GM19463 (cell line): ENCODE results near the gene CCT4.
"Not testable (repeated sequence)": the region's sequence is repeated elsewhere in the genome, so short reads cannot be mapped to it uniquely, and the experiment has no call there.

Experiments used
- ATAC-seq: cut with Tn5 transposase; IDR thresholded peaks from one replicate; pipeline ENCODE4 v1.9.1; 2021; ENCODE audit warnings: mild to moderate bottlenecking, moderate library complexity; ENCODE audit not compliant: unreplicated experiment

CCT4 gene

DNA sequence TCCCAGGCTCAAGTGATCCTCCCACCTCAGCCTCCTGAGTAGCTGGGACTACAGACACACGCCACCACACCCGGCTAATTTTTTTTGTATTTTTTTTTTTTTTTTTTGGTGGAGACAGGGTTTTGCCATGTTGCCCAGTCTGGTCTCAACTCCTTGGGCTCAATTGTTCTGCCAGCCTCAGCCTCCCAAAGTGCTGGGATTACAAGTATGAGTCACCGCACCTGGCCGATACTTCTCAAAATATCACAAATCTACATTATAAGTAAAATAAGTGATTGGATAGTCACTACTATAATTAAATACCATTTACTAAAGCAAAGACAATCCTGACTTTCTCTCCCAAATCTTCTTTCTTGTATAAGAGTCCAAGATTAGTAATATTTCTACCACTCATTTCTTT, 9.1 kb downstream of the CCT4 start:
- not testable (repeated sequence) for ATAC-seq

DNA sequence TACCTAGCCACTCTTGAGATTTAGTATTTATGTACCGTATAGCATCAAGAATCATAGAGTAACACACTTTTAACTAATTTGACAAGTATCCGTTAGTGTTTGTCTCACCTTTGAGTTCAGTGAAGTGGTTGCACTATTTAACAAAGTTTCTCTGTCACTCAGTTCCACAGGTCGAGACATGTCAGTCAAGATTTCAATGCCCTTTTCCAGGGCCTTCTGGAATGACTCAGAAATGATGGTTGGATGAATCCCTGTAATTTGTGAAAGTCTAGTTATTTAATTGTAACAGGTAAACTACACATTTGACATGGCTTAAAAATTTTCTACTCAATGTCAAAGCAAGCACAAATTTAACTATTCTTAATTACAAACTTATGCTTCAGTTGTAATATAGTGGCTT, 9.7 kb downstream of the CCT4 start:
- no peak for ATAC-seq

DNA sequence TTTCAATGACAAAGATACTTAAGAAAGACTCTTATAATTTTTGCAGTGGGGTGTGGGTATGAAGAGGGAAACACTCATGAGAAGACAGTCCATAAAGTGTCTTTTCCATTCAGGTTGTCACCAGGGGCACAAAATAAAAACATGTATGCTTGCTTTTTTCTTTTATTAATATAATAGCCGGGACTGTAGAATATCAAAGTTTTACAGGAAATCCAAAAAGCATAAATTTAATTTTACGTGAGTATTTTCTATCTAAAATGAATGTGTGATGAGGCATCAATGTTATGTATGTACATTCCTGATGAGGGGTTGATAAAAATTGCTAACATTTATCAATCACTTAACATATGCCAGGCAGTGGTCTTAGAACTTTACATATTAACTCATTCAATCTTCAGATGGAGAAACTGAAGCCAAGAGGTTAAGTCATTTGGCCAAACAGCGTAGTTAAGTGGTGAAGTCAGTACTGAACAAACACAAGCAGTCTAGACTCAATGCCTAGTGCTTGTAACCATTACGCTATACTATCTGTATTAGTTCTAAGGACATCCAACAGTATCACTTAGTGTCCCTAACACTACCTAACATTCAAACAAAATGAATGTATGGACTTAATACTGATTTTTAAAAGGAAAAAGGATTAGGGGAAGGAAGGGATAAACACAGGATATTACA, 10.7 kb downstream of the CCT4 start:
- ATAC-seq, result no peak

DNA sequence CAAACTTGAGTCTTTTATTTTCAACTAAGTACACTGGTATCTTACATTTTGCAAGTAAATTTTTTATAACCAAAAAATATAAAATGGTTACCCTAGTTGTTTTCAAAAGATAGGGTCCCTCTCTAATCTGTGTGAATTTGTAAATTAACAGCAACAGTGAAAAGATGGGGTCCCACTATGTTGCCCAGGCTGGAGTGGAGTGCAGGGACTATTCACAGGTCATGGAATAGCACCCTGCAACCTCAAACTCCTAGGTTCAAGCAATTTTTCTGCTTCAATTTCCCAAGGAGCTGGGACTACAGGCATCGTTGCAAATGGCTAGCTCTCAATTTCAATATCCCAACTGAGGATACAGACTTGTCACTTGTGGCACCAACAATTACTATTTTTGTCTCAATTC, 12.1 kb downstream of the CCT4 start:
- ATAC-seq, result no peak

DNA sequence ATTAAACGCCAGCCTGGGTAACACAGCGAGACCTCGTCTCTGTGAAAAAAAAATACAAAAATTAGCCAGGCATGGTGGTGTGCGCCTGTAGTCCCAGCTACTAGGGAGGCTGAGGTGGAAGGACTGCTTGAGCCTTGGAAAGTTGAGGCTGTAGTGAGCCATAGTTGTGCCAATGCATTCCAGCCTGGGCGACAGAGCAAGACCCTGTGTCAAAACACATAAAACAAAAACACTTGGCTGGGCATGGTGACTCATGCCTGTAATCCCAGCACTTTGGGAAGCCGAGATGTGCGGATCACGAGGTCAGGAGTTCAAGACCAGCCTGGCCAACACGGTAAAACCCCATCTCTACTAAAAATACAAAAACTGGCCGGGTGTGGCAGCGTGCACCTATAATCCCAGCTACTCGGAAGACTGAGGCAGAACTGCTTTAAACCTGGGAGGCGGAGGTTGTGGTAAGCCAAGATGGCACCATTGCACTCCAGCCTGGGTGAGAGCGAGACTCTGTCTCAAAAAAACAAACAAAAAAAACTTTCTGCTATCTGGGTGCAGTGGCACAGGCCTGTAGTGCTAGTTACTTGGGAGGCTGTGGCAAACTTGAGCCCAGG, 21.9 kb downstream of the CCT4 start:
- ATAC-seq, result not testable (repeated sequence)

DNA sequence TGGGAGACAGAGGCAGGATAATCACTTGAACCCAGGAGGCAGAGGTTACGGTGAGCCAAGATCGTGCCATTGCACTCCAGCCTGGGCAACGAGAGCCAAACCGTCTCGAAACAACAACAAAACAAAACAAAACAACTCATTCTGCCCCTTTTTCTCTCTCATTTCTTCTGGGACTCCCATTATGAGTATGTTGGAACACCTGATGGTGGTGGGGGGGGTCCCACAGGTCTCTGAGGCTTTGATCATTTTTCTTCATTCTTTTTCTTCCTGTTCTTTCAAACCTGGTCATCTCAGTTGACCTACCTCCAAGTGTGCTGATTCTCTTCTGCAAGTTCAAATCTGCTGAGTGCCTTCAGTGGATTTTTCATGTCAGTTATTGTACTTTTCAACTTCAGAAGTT, 26.4 kb downstream of the CCT4 start:
- no peak for ATAC-seq

DNA sequence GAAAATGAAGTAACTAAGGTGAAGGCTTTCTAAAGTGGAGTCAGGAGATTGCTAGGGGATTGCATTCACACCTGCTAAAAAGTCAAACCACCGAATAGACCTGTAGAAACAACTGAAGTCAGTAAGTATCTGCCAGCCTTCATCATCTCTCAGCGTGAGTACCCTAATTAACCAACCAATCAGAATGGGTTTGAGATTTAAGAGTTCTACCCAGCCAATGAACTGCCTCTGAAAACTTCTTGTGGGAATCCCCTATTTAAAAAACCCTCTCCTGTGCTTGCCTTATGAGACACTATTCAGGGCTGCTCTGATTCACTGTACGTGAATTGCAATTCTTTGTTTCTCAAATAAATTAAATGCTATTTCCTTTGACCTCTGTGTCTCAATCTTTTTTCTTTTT, 31.2 kb downstream of the CCT4 start:
- ATAC-seq, result no peak

DNA sequence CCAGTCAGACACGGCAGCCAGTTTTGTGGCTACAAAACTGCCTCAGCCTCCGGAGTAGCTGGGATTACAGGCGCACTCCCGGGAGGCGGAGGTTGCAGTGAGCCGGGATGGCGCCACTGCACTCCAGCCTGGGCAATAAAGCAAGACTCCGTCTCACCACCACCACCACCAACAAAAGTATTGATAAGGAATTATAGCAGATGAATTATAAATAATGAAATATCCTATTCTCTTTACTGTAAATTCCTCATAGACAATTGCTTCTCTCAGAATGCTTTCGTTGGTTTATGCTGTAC, 33.2 kb downstream of the CCT4 start:
- no peak for ATAC-seq

DNA sequence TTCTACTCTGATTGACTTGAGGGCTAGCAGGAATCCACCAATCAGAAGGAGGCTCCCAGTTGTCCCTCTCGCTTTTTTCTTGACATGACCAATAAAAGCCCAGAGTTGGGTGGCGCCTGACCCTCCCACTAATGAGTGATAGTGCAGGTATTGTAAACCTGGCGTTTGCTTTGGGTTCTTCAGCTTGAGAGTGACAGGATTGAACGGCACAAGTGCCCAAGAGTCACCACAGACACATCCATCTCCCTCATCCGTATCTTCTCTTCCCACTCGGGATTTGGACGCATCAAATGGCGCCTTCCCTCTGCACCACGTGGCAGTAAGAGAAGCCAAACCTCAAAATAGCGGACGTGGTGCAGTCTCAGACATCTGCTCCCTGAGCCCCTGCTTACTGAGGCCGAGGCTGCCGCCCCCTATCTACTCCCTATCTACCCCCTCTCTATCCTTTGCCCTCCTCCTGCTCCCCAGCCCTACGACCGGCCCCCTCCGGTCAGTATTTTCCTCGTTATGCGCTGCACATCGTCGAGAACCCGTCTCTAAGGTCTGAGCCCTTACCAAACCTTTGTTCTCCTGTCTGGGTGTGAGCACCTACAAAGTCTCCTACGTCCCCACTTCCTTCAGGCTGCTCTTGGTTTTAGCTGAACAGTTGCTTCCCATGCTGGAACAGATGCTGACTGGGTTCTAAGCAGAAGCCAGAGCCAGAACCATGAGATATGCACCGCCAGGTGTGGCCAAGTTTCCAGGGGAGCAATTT, 33.7 kb downstream of the CCT4 start:
- peak; percentile 80 for ATAC-seq

DNA sequence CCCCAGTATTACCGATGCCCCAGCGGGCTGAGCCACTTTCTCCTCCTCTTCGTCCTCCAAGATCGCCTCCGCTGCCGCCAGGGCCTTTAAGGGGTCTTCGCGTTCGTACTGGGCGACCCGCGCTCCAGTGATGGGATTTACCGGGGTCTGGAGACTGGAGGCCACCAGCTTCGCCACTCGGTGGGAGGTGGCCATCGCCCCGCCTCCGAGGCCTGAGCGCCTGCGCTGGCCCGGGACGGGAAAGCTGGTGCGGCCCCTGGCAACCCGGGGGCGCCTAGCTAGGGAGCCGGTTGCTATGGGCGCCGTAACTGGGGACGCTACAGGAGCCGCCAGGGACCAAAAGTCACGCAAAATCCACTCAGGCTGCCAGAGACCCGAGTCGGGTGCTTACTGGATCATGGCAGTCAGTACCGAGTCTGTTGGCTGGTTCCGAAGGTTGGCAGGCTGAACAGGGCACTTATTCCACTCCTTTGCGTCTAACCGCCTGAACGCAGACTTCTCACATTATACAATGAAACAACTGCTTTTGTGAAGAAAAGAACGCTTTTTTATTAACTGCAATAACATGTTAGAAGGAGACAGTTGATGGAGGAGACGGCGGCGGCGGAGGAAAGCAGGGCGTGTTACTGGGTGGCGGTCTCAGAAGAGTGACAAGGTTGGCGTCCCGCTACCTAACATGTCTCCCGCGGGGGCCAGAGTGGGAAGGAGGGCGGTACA, 34.5 kb downstream of the CCT4 start, which contains the start of gene FAM161A:
Gene FAM161A (minus strand): TSS at position 214 of the 717 bp plus-strand sequence. CDS start 19 bp downstream, at position 195.
- peak; percentile 82 for ATAC-seq

DNA sequence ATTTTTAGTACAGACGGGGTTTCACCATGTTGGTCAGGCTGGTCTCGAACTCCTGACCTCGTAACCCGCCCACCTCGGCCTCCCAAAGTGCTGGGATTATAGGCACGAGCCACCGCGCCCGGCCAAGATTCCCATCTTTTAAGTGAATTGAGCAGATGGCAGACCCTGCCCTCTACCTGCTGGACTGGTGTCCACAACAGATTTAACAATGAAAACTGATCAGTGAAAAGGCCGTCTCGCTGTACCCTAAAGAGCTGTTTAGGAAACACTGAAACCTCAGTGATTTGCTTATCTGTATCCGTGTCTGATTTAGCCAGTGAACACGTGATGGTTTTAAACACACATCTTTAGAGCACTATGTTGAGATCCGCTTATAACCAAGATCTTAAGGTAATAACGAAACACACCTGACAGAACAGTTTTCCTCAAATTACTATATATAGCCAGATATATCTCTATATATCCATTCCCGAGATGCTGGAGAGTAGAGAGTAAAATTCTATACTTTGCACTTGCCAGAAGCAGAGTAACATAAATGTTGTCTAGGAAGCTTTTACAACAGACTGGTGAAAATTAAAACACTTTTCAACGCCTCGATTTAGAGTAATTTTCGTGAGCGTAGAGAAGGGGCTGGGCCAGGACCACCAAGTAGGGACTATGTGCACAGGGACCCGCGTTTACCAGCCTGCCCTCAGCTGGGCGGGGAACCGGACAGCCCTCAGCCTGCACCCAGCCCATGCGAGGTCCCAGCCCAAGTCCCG, 35.2 kb downstream of the CCT4 start:
- peak; percentile 66 for ATAC-seq

DNA sequence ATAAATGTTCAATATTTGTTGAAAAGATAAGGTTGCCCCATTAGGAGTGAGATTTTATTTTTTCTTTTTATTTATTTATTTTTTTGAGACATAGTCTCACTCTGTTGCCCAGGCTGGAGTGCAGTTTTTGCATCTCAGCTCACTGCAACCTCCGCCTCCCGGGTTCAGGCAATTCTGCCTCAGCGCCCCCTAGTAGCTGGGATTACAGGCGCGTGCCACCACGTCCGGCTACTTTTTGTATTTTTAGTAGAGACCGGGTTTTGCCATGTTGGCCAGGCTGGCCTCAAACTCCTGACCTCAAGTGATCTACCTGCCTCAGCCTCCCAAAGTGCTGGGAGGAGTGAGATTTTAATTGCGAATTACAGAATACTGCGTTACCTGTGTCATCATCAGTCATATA, 37.2 kb downstream of the CCT4 start:
- not testable (repeated sequence) for ATAC-seq

DNA sequence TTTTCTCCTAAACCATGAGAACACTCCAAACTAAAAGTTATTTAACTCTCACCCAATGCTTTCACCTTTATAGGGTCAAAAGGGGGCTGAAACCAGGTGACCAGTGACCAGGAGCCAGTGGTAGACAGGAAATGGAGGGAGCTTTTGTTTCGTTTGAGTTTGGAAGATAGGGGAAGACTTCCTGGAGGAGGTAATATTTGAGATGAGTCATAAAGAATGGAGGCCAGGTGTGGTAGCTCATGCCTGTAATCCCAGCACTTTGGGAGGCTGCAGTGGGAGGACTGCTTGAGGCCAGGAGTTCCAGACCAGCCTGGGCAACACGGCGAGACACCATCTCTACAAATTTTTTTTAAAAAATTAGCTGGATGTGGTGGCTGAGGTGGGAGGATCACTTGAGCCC, 43.1 kb downstream of the CCT4 start:
- ATAC-seq, result no peak

DNA sequence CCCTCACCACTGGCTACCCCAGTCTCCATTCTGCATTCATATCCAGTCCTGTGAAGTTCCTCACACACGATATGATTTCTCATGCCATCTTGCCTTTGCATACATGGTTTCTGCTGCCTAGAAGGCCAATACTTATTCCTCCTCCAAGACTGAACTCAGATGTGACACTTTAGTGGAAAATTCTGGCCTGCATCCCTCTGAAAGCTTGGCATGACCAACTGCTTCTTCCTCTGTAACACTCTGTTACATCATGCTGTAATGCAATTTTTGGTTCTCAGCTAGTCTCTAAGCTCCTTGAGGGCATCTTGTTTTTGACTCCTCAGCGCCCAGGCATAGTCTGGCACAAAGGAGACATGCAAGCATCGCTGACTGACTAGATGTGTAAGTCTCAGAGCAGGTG, 47.2 kb downstream of the CCT4 start:
- ATAC-seq, result no peak

DNA sequence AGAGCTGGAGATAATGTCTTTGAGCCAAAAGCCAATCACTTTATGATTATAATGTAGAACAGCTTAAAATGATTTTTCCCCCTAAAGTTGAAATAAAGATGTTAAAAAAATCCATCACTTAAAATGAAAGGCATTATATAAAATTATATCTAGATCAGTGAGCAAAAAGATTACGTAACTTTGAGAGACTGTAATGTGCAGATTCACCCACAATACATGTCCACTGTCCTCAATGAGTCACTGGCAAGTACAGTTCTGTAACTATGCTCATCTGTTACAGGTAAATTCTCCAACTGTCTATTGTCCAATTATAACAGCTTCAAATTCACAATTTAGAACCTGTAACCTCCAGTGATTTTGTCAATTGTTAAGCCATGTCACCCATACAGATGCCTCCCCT, 53.6 kb downstream of the CCT4 start:
- no peak for ATAC-seq

DNA sequence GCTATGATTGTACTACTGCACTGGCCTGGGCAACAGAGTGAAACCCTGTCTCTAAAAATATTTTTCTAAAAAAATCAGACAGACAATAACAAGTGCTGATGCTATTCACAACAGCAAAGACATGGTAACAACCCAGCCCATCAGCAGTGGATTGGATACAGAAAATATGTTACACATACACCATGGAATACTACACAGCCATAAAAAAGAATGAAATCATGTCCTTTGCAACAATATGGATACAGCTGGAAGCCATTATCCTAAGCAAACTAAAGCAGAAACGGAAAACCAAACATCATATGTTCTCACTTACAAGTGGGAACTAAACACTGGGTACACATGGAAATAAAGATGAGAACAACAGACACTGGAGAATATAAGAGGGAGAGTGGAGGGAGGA, 54.5 kb downstream of the CCT4 start:
- ATAC-seq, result no peak

DNA sequence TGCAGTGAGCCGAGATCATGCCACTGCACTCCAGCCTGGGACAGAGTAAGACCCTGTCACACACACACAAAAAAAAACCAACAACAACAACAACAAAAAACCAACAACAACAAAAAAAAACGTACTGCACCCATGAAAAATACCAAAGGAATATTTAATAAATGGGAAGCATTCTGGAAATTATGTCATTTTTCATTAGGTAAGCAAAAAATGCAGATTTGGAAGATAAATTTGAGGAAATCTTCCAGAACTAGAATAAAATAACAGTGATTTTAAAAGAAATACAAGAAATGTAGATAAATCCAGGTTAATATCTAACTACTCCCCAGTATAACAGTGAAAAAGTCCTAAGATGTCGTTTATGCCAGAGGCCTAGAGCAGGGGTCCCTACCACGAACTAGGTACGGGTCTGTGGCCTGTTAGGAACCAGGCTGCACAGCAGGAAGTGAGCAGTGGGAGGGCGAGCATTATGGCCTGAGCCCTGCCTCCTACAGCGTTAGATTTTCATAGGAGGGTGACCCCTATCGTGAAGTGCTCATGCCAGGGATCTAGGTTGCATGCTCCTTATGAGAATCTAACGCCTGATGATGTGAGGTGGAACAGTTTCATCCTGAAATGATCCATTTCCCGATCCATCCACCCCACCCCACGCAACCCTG, 56.1 kb downstream of the CCT4 start:
- ATAC-seq, result no peak

DNA sequence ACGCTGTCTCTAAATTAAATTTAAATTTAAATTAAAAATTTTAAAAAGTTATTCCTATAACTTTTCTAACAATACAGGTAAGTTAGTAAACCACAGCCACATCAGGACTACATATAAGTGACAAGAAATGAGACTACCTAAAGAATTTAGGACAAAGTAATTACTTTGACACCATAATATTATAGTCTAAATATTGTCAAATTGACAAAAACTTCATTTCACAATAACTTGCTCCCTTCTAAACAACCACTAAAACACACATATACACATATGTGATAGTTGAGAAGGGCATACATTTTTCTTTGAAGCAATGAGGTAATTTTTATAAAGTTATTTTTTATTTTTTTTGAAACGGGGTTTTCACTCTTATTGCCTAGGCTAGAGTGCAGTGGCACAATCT, 66.2 kb downstream of the CCT4 start:
- no peak for ATAC-seq
